Suppressor macrophage (primary cell): ENCODE results near the gene SENP2.
"Not testable (repeated sequence)": the region's sequence is repeated elsewhere in the genome, so short reads cannot be mapped to it uniquely, and the experiment has no call there.

Experiments used
- DNase-seq, 4 experiments: peaks; one replicate each; pipeline ENCODE4 v3.0.0-alpha.2; 2020 to 2022
- total RNA-seq, 17 experiments: gene quantifications; one replicate each; lab custom pipeline; 2026; ENCODE audit warnings: mixed read lengths in 6 of 17, inconsistent platforms in 3 of 17; lab: John Stamatoyannopoulos, UW

Gene SENP2
- total RNA-seq: 20.9 to 32.3 (median 23.4) reads per million in 17 experiments

DNA sequence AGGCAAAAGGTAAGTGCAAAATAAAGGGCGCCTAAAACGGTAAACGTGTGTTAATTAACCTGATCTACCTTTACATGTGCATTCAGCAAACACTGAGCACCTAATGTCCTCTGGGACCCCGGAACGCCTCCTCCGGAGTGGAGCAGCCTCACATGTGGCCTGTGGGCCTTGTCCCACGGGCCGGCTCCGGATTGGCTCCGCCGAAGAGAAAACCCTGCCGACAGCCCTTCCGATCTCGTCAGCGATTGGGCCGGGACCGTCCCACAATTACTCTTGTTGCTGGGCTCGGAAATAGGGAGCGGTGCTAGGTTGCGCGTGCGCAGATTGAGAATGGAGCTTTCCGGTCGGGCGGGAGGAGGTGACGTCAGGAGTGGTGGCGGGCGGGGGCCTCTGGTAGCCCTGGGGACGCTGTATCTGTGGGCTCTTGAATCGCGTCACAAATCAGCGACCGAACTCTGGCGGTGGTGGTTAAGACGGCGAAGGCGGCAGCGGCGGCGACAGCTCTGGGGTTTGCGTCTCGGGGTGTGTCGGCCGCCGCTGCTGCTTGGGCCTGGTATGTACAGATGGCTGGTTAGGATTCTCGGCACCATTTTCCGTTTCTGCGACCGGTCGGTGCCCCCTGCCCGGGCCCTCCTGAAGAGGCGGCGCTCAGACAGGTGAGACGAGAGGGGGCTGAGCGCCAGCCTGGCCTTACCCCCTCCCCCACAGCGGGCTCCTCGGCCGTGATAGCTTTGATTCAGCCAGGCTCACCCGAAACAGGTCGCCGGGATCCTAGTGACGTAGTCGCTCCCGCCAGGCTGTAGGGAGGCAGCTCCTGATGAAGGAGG, at the start of gene SENP2:
Gene SENP2, plus strand, starts transcription at position 437 of the 827 bp plus-strand sequence. Its CDS starts 119 bp downstream, at position 556.
- peak; percentile 99 to 100 (median 100) for DNase-seq

GRCh38 chr3:185537369-185537970, 48.6 kb upstream of the SENP2 start:
- peak; percentile 83 to 94 (median 88) for DNase-seq

GRCh38 chr3:185539934-185540333, 46.2 kb upstream of the SENP2 start:
- no peak for DNase-seq

DNA sequence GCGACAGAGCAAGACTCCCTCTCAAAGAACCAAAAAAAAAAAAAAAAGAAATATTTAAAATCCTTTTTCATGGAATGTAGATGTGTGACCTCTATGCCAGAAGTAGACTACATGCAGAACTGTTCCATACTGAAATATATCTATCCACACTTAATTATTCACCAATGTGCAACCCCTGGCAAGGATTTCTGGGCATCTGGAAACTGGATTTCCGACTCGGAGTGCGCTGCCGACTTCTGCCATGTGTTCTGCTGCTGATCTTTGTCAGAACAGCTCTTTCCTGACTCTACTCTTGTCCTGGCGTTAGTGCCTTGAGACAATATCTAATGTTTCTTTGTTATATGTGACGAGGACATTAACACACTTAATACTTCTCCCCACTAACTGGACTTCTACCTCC, 45.4 kb upstream of the SENP2 start:
- no peak for DNase-seq

DNA sequence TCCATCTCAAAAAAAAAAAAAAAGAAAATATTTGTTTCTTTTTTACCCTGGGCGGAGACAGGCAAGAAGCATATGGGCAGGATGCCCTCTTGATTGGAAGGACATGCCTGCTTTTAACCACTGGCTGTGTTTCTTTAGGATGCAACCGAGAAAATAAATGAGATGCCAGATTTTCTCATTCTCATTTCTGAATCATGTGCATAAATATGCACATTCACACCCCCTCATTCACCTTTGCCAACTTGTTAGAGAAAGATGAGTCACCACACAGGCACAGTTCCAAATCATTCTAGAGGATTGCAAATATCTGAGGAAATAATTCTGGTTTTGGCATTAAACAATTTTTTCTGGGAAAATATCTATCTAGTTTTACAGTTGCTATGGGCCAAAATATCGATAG, 37.0 kb upstream of the SENP2 start:
- peak in 1 of 4 experiments; percentile 27 for DNase-seq

- no peak for DNase-seq
Observed at GRCh38 chr3:185549651-185550111, 36.4 kb upstream of the SENP2 start.

DNA sequence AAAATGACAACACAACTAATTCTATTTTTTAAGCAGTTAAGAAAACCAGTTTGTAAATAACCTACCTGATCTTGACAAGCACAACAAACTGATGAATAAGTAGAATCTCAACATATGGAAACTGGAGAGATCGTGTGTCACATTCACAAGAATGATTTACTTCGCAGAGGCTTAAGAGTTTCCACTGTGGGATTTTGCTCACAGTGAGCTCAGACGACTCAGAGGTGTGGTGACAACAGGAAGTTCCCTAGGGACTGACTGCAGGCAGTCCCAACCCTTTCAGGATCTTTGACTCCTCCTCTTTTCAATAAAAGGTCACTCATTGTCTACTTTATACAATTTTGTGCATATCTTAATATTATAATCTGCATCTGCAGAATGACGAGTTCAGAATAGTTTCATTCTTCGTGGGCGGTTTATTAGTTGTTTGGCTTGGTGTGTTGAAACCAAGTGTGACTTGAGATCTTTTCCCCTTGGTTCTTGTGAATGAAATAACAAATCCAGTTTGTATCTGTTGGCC, 33.7 kb upstream of the SENP2 start, which contains the start of gene LIPH:
Gene LIPH, minus strand, starts transcription at position 231 of the 520 bp plus-strand sequence. Its CDS starts 117 bp downstream, at position 114.
- peak in 2 of 4 experiments; percentile 13 to 36 for DNase-seq

GRCh38 chr3:185555101-185555501, 31.0 kb upstream of the SENP2 start:
- no peak for DNase-seq

- DNase-seq: no peak
Observed at GRCh38 chr3:185555860-185556347, 30.2 kb upstream of the SENP2 start.

DNA sequence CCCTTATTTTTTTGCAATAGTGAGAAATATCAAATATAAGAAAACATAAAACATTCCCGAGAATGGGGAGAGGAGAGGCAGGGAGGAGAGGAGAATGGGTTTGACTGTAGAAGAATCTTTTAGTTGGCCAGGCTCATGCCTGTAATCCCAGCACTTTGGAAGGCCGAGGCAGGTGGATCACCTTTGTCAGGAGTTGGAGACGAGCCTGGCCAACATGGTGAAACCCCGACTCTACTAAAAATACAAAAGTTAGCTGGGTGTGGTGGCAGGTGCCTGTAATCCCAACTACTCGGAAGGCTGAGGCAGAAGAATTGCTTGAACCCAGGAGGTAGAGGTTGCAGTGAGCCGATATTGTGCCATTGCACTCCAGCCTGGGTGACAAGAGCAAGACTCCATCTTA, 29.5 kb upstream of the SENP2 start:
- not testable (repeated sequence) for DNase-seq

- DNase-seq: no peak
Observed at GRCh38 chr3:185558395-185558794, 27.7 kb upstream of the SENP2 start.

GRCh38 chr3:185559706-185560090, 26.4 kb upstream of the SENP2 start:
- DNase-seq: no peak

GRCh38 chr3:185560676-185561075, 25.4 kb upstream of the SENP2 start:
- peak in 1 of 4 experiments; percentile 29 for DNase-seq

GRCh38 chr3:185561374-185561943, 24.6 kb upstream of the SENP2 start:
- peak; percentile 40 to 71 (median 60) for DNase-seq

DNA sequence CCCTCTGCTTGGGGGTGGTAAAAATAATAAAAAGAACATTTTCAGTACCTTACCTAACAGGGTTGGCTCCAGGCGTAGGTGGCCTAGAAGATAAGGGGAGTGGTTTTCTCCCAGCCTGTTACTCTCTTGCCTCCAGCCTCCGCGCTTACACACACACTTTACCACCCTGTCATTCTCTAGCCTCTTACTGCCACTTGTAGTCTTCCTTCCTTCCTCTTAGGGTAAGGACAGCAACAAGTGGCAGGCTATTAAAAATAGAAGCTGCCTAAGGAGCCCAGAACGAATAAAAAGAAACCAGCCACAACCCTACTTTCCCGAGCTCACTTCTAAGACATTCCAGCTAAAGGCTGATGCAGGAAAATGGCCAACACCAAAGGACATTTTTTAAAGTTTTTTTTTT, 24.1 kb upstream of the SENP2 start:
- peak; percentile 5 to 45 (median 24) for DNase-seq

DNA sequence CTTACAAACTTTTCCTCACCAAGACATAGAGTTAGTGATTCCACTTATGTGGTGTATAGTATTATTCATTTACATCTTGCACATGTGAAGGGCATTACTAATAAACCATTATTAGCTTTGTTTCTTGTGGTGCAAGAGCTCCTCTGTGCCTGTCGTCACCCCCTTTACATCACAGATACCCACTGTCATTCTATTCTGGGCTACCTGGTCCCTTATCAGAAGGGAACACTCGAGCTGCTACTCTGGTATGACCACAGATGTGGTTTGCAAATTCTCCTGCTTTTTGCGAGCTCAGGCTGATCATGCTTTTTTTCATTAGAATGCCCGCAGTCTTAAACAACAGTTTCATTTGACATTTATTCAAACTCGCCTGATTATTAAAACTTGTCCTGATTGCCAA, 13.9 kb upstream of the SENP2 start:
- no peak for DNase-seq

DNA sequence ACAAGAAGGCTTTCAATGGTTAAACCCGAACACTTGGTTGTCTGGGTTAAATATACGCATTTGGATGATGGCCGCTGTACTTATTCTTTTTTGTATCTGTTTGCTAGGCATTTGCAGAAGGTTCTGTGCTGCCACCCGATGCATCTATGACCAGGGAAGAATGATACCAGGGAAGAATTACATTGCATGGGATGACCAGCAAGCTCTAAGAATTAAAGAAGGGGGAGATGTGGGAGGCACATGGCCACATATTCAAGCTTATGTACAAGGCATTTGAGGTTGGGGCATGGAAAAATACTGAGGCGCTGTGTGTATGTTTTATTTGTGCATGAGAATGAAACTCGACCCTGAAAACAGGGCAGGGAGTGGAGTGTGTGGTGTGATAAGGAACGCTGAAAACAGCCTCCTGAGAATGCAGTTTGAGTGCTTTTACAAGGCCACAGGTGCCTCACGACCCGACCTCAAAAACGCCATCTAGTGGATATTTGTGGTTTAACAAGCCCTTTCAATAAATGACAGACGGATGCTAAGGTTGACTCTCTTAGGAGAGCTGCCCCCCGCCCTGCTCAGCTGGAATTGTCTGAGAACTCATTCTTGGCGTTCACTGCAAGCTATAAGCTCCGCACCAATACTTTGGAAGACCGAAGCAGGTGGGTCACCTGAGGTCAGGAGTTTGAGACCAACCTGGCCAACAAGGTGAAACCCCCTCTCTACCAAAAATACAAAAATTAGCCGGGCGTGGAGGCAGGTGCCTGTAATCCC, 10.8 kb upstream of the SENP2 start:
- peak; percentile 57 to 69 (median 63) for DNase-seq

- no peak for DNase-seq
Observed at GRCh38 chr3:185582236-185582635, 3.9 kb upstream of the SENP2 start.

GRCh38 chr3:185582871-185583270, 3.2 kb upstream of the SENP2 start:
- DNase-seq: no peak

DNA sequence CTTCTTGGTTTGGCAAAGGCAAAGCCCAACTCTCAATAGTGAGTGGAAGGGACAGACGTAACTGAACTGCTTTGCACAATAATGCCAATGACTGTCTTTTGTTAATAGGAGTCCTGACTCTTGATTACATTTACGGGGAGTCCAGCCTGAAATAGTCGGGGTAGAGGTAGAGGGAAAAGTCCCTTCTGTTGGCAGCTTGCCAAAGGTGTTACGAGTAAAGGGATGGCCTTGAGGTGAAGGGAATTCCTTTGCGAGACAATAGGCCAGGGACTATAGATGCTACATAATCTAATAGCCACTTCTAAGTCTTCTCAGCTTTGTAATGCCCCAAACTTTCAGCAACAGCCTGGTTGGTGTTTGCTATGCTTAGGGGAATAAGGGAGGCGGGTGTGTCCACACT, 2.2 kb upstream of the SENP2 start:
- no peak for DNase-seq

DNA sequence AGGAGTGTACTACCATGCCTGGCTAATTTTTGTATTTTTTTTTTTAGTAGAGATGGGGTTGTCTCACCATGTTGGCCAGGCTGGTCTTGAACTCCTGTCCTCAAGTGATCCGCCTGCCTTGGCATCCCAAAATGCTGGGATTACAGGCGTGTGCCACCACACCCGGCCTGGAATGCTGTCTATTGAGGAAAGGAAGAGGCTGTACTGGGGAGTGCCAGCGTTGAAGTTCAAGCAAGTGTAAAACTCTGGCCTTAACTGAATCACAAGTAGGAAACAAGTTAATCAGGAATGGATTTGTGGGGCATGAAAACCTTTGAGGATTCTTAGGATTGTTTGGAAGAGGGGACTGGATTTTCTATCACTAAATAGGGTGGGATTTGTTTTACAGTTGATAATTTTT, 1.4 kb upstream of the SENP2 start:
- DNase-seq: no peak

GRCh38 chr3:185585518-185585858, 607 bp upstream of the SENP2 start:
- DNase-seq: no peak
